Fibroblast of peridontal ligament (primary cell): ENCODE data around the gene EFCAB6.

Experiments used
- DNase-seq: peaks from one replicate; pipeline ENCODE4 v3.0.0-alpha.2; 2010; ENCODE audit errors: extremely low read depth

The EFCAB6 gene

DNA sequence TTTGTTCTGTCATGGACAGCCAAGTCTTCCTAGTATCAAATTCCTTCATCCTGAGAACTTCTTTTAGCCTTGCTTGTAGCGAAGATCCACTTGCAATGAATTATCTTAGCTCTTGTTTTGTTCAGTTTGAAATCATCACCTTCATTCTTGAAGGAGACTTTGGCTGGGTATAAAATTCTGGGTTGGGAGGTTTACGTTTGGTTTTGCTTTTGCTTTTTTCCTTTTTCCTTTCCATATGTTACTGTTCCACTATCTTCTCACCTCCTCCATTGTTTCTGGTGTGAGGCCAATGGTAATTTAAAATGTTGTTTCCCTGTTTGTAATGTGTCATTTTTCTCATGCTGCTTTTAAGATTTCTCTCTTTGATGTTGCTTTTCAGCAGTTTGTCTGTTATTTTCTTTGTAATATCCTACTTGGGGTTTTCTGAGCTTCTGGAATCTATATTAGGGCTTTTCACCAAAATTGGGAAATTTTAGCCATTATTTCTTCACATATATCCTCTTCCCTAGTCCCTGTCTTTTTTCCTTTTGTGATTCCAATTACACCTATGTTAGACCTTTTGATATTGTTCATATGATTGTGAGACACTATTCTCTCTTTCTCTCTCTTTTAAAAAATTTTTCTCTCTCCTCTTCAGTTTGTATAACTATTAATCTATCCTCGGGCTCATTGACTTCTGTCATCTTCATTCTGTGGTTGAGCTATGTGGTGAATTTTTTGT lies 172.7 kb downstream of the EFCAB6 start:
- DNase-seq, result no peak

DNA sequence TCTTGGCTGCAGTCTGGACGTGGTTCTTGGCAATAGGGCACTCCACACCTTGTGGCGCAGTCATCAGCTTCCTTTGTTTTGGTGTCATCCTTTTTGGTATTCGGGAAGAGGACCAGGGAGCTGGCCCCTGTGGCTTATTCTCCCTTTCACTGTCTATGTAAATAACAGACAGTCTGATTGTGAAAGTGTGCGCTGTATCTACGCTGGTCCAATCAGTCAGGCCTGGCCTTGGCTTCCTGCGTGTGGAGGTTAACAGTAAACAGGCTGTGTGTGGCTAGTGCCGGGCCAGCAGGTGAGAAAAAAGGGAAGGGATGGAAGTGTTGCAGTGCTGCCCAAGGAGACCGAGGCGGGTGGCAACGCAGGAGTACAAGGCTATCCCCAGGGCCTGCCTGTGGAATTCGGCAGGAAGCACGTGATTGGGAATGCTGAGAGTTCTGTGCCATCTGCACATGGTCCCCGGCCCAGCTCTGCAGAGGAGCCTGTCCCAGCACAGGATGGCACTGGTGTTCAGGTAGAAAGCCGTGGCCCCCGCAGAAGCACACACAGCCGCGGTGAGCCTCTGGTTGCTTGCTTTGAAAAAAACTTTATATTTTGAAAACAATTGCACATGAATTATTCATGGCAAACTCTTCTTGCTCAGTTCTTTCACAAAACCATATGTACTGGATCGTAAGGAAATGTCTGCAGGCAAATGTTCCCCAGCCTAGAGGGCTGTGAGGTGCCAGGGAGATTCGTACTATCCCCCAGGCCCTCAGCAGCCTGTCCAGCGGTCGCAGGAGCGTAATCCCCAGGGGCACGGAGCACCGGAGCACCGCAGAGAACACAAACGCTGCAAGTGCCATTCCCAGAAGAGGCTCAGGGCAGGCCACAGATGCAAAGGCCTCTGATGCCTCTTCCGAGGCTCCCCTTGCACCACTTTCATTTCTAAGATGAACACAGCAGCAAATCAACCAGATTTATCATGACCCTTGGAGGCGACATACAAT lies 174.5 kb downstream of the EFCAB6 start:
- DNase-seq, result no peak

DNA sequence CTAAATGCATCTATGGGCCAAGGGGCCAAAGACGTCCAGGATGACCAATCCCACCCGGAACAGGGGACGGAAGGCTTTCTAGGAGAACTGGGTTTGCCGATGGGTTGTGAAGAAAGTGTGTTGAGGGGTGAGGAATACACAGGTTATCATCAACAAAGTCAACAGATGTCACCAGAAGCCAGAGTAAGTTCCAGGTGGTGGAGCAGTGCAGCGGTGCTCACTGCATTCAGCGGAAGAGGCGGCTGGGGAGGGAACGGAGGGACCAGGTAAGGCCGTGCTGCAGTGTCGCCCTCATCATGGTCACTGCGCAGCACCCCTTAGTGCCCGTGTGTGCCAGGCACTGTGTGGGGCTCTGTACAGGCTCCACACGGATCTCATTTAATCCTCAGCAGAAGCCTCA lies 176.0 kb downstream of the EFCAB6 start:
- no peak for DNase-seq

DNA sequence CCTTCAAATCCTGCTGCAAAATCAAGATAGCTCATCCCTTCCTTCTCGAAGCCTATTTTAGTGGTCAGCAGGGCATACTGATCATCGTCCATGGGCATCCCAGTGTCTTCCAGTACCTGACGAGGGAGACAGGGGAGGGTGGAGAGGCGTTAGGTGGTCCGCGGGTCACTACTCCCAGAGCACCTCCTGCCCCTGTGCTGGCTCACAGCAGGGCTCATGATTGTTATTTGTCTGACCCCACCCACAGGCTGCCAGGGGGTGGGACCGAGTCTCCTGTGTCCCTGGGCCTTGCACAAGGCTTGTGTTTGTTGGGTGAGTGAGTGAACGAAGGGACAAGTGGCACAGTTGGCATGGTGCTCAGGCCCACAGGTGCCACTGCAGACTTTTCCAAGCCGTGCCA lies 177.0 kb downstream of the EFCAB6 start:
- no peak for DNase-seq

DNA sequence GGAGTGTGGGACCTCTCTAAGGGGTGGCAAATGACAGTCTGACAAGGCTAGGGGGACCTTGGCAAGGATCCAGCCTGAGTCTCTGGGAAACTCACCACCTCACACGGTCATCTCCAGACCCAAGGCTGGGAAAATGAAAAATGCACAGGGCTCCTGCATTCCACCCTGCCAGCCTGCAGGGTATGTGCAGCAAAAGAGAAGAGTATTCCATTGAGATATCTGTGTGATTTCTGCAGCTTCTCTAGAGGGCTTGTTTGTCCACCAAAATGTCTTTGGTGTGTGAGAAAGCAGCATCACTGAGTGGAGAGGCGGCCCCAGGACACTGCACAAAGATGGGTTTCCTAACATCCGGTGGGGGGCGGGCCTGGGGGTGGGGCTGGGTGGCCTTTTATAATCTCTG lies 177.8 kb downstream of the EFCAB6 start:
- no peak for DNase-seq

DNA sequence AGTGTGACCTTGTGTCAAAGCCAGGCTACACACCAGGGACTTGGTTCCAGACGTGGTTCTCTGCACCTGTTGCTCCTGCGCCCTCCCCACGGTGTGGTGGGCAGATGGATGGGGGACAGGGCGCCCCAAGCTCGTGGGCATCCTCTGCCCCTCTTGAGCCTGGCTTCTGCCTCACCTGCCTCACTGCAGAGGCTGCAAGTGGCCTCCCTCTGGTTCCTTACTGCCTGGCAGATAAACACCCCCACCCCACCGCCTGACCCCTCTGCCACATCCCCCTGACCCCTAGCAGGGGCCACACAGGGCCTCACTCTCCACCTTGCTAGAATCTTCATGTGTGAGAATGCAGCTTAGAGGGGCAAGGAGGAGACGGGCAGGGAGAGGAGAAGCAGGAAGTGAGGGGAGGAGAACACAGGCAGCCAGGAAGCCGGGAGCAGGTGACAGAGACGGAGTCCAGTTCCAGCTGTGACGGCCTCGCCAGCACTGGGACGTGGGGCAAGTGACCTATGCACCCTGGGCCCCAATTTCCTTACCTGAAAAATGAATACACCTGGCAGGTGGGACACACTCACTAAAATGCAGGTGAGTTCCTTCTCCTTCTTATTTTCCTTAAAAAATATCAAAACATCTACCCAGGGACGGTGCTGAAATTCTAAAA lies 178.3 kb downstream of the EFCAB6 start:
- DNase-seq, result no peak

DNA sequence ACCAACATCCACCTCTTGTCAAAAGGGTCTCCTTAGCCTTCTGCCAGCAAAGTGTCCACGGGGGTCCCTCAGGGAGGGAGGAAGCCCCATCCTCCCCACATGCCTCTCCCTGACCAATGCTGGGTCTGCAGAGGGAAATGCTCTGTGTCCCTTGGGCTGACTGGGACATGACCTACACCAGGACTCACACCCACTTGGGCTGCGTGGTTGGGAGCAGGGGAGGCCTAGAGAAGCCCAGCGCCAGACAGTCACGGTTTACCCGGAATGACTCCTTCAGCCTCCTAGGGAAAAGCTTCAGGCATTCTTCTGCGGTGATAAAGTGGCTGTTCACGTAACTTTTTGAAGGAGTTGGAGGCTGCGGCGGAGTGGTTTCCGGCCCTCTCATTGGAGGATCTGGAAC lies 180.3 kb downstream of the EFCAB6 start:
- no peak for DNase-seq

DNA sequence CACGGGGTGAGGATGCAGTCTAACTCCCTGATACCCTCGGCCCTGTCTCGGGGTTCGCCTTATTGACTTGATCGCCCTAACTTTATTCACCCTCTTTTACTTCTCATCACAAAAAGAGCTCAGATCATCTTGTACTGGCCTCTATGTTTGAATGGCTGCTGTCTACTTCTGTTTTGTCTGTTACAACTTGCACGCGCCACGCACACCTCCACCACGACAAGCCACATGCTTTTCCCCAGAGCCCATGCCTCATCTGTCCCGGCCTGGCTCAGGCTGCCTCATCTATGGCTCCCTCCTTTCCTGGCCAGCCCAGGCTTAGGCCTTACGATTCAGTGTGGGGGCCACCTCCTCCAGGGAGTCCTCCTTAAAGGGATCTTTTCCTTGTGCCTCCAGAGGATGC lies 180.9 kb downstream of the EFCAB6 start:
- no peak for DNase-seq

DNA sequence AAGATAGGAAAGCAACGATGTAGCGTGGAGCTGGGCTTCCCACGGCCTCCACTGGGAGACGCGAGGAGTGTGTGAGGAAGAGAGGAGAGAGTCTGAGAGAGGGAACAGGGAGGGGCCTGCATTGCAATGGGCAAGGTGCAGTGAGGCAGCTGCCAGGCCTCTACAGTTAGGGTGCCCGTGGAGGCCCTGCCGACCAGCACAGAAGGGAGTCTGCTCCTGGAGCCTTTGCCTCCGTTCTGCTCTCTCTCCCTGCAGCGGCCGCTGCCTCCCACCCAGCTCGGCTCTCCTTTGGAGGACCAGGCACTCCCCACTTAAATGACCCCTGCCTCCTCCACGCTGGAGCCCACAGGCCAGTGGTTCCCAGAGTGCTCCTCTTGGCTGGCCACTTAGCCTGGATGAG lies 181.7 kb downstream of the EFCAB6 start:
- no peak for DNase-seq

DNA sequence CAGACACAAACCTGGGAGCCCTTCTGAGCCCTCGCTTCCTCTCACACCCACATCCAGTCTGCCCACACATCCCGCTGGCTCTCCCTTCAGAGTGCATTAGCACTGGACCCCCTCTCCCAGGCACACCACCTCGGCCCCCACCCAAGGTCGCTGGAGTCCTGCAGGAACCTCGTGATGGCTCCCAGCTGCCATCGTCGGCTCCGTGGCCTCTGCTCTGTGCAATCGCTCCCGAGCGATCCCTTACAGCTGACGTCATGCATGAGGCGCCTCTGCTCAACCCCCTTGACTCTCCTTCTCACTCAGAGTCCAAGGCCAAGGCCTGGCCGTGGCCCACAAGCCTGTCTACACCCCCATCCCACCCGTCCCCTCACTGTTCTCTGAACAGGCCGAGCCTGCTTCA lies 183.9 kb downstream of the EFCAB6 start:
- DNase-seq, result no peak

DNA sequence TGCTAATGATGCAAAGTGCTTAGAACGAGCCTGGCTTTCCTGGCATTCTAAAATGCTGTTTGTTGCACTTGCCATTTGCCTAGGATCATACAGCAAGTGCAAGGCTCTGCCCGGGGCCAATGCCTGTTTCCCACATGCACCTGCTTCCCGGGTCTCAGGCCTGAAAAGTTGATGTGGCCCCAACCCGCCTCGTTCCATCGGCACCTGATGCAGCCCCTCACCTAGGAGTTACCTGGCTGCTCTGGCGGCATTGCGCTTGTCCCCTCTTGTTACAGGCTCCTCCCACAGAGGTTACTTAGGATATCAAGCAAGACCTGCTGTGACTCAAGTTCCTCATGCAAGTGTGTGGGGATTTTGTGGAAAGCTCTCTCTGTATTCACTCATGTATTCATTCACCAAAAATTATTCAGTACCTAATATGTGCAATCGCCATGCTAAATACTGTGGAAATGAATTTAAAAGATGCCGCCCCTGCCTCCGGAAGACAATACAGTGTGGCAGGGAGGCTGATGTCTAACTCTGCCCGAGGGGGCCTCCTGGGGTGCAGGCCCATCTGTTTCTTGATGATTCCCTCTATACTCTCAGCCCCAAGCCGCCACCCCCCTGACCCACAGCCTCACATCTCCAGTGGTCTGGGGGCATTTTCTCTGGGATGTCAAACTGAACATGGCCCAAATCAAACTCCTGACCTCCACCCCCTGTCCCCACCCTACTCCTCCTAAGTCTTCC lies 184.5 kb downstream of the EFCAB6 start:
- no peak for DNase-seq

DNA sequence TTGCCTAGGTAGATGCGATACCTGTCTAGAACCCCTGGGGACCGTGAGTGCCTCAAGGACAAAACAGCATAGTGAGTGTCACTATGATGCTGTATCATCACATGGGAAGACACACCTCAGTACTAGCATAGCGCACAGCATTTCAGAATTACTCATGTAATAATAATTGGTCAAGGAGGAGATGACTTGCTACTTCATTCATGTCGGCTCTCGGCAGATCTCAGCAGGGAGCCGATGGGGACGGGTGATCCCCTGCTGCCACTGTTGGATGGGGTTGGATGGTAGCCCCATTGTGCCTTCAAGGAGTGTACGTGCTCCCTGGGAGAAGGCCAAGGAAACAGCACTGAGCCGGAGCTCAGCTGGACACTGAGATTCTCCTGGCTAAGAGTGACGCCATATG lies 186.9 kb downstream of the EFCAB6 start:
- no peak for DNase-seq

DNA sequence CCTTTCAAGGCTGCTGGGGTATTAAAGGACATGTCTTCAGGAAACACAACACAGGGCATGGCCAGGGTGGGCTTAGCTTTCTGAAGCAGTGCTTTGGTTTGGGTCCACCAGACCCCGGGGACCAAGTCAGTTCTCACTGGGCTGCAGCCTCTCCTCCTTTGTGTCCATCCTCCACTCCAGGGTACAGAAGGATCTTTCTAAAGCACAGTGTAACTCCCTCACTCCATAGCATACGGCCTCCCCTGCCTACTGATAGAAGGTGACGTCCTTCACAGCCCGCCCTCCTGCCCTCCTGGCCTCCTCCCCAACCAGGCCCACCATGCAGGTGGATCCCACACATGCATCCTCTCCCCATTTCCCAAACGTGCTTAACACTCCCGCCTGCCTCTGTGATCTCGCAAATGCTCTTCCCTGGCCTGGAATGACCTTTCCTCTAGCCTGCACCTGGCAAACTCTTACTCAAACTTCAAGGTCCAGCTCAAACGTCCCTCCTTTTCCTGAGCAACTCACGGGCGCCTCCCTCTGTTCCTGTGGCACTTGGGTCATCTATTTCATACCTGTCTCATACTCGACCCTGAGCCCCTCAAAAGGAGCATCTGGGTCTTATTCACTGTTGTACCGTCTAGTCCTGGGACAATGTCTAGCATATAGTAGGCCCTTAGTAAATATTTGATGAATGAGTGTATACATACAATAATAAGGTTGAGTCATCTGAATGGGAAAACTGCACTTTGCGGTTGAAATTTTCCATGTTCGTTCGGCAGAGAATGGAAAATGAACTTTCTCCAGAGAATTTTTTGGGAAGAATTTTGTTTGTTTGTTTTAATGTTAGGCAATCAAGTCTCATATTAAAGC lies 187.7 kb downstream of the EFCAB6 start:
- DNase-seq, result peak; percentile 7

DNA sequence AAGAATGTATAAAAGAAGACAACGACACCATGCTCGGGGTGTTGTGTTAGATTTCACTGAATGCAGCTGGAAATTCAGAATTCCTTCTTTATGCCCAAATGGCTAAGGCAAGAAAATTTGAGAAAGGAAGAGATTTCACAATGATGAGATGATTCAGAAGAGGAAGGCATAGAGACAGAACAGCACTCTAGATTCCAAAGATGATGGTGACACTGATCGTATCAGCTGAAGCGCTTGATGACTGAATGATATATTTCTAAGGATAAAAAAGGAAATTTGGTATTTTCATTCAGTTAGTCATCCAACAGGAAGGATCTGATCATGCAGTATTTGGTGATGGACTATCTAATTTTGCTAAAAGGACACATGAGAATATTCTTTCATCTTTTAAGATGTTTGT lies 189.2 kb downstream of the EFCAB6 start:
- peak; percentile 0 for DNase-seq

DNA sequence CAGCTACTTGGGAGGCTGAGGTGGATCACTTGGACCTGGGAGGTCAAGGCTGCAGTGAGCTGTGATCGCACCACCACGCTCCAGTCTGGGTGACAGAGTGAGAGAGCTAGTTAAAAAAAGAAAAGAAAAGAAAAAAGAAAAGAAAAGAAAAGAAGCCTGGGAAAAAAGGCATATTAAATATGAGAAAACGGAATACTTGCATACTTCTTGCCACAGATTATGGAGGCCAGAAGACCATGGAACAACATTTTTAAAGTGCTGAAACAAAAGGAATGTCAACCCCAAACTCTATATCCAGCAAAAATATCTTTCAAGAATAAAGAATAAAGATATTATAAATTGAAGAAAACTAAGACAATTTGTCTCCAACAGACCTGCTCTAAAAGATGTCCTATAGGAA lies 191.9 kb downstream of the EFCAB6 start:
- no peak for DNase-seq

DNA sequence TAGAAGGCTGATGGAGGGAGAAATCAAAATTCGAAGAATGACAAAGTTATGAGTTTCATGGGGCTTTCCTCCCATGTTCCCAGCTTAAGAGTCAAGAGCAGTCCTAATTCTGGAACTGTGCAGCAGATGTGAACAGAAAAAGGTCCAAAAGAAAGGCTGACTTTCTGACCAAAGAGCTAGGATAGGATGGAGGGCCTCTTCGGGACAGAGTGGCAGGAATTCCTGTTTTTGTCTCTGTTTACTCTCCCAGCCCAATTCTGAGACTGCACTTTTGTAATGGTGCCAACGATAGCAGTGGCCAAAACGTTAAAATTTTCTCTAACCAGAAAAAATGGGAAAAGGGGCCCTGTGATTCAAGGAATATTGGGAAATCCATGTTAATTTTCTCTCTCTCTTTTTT lies 193.6 kb downstream of the EFCAB6 start:
- DNase-seq, result no peak

DNA sequence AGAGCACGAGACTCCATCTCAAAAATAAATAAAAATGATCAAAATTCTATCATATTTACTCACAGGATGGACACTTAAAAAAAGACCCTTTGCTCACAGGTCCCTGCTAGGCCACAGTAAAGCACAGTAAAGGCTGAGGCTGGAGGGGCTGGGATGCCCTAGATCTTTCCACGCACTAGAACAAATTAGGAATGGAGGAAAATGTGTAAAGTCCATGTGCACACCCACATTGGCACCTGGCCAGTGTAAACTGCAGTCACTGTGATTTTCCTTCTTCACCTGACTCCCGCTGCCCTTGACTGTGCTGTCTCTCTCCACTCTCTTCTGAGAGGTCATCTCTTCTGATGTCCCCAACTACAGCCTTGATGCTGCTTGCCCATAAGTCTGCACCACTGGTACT lies 195.5 kb downstream of the EFCAB6 start:
- DNase-seq, result no peak

DNA sequence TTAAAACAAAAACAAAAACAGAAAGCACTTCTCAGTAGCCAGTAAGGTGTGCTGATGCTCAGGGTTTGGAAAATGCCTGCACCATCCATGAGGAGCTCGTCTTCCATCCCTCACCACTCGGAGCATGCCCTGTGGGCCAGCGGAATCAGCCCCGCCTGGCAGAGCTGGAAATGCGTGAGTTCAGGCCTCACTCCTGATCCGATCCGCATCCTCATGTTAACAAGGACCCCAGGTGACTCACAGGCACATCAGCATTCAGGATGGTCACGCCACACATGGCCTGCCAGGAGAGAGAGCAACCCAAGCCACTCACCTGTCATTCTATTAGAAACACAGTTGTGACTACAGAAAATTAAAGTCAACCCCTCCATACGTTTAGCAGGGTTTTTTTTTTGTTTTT lies 211.8 kb downstream of the EFCAB6 start:
- DNase-seq, result no peak

DNA sequence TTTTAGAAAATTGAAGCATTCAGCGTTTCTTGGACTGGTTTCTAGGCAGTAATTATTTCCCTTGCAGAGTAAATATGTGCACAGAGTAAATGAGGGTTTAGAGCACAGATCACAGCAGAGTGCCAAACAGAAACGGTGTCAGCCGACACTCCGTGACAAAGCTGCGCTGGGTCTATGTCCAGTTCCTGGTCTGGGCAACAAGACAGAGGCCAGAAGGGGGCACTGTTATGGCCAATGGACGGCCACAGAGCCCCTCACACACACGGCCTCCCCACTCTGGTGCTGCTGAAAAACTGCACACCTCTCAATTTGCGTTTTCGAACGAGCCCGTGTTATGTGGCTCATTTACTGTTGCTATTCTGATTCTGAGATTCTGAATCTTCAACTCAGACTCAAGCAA lies 219.6 kb downstream of the EFCAB6 start:
- DNase-seq, result peak; percentile 14

DNA sequence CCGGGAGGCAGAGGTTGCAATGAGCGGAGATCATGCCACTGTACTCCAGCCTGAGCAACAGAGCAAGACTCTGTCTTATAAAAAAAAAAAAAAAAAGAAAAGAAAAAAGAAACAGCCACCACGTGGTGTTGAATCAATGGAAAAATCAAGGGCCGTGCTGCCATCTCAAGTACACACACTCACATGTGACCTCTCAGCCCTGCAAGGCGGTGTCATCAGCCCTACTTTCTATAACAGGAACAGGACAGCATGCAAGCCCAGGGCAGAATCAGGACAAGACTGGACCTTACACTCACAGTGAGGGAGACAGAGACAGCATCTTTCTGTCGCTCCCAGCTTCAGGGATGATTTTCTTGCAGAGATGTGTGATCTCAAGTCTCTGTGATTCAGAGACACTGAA lies 220.7 kb downstream of the EFCAB6 start:
- no peak for DNase-seq

DNA sequence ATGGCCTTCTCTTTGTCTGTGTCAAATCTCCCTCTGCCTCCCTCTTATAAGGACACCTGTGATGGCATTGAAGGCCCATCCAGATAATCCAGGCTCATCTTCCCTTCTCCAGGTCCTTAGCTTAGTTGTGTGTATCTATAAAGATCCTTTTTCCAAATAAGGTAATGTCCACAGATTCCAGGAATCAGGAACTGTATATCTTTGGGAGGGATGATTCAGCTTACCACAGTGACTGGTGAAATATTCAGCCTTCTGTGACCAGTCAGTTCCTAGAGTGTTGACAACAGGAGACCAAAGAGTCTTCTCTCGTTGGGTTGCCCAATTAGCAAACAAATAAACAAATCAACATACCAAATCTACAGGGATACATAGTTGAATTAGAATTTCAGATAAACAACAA lies 224.5 kb downstream of the EFCAB6 start:
- DNase-seq, result peak; percentile 2
